GM04504 (cell line): ENCODE data around the gene GGTLC2.
"Not testable (repeated sequence)": the region's sequence is repeated elsewhere in the genome, so short reads cannot be mapped to it uniquely, and the experiment has no call there.

Source experiments
- DNase-seq: peaks from one replicate; pipeline ENCODE4 v3.0.0-alpha.2; 2012; ENCODE audit warnings: low read depth

GGTLC2 gene

GRCh38 chr22:22644314-22644713, at the start of gene GGTLC2:
Gene GGTLC2, plus strand, starts transcription at chr22:22644614. Its CDS starts 1,732 bp downstream, at chr22:22646346.
- DNase-seq: not testable (repeated sequence)

- no peak for DNase-seq
Observed at GRCh38 chr22:22595001-22595835, 49.2 kb upstream of the GGTLC2 start.

GRCh38 chr22:22598144-22598543, 46.3 kb upstream of the GGTLC2 start:
- no peak for DNase-seq

- DNase-seq: no peak
Observed at GRCh38 chr22:22599248-22599647, 45.2 kb upstream of the GGTLC2 start.

- DNase-seq: no peak
Observed at GRCh38 chr22:22600531-22601261, 43.7 kb upstream of the GGTLC2 start.

DNA sequence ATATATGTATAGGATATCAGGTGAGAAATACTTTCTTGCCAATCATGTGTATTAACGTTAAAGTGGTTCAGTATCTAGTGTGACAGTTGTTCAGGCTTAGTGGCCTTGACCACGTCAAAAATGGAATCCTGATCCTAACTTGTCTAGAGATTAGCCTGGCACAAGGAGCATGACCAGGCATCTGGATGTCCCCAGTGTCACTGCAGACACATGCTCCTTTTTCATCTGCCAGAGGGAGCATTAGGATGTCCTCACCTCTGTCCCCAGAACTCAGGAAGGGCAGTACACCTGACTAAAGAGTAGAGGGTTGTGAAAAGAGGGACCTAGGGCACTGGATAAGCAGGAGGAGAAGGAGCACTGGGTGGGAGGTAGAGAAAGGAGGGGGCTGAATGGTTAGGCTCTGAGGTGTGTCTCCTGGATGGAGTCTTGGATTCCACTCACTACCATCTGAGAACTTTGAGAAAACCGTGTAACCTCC, 40.9 kb upstream of the GGTLC2 start:
- DNase-seq: no peak

GRCh38 chr22:22604326-22605073, 39.9 kb upstream of the GGTLC2 start:
- DNase-seq: no peak

DNA sequence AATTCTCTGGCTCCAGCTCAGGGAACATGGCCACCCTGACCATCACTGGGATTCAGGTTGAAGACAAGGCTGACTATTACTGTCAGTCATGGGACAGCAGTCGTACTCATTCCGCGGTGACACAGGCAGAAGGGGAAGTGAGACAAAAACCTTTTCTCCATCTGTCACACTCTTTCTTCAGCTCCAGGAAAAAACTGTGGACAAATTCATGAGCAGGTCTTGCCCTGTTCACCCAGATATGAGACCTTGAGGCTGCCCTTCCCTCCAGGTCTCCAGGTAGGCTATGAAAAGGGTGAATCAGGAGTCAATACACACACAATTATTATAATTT, 39.4 kb upstream of the GGTLC2 start:
- DNase-seq: no peak

DNA sequence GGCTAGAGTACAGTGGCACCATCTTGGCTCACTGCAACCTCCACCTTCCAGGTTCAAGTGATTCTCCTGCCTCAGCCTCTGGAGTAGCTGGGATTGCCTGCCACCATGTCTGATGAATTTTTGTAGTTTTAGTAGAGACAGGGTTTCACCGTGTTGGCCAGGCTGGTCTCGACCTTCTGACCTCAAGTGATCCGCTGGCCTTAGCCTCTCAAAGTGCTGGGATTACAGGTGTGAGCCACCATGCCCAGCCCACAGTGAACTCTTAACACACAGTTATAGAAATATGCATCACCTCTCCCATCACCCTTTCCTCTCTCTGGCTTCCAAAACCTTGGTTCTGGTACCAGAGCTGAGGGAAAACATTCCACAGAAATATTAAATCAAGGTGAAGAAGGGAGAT, 36.4 kb upstream of the GGTLC2 start:
- not testable (repeated sequence) for DNase-seq

DNA sequence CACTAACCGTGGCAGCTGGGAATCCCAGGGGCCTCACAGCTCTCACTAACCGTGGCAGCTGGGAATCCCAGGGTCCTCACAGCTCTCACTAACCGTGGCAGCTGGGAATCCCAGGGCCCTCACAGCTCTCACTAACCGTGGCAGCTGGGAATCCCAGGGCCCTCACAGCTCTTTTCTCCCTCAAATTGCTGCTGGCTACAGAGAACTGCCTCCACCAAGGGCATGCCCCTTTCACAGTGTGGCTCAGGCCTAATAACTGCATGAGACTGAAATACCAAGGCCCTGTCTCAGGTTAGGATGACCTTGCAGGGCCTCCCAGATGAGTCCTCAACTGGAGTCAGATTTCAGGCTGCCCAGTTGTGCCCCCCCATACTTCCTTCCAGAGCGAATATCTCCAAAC, 35.1 kb upstream of the GGTLC2 start:
- DNase-seq: no peak

DNA sequence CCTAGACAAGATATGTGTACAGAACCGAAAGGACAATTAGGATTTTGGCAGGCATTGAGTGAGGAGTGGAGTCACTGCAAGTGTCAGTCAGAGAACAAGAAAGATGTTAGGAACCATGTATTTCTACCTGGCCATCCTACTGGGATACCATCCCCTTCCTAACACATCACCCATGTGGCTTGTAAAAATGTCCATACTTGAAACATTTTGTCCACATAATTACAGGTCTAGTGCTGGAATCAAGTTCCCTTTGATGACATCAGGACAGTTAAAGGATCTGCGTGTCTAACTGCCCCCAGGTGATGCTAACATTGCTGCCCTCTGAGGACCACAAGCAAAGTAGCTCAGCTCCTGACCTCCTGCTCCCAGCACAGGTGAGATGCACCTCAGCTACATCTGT, 31.9 kb upstream of the GGTLC2 start:
- no peak for DNase-seq

GRCh38 chr22:22614065-22614464, 30.3 kb upstream of the GGTLC2 start:
- DNase-seq: no peak

DNA sequence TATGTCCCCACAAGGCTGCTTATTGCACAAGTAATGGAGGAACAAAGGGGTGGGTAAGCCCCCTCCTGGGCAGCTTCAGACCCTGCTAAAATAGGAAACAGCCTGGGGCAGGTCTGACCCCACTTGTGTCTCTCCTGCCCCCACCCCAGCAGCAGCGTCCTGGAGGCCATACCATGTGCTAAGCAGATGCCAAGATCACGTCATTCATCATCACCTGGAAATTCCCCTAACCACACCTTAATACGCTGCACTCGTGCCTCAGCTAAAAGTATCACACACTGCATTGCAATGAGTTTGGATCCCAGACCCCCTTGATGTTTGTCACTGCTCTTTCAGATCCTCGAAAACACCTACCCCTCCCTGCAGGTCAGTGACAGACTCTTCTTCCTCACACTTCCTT, 27.8 kb upstream of the GGTLC2 start:
- DNase-seq: no peak

DNA sequence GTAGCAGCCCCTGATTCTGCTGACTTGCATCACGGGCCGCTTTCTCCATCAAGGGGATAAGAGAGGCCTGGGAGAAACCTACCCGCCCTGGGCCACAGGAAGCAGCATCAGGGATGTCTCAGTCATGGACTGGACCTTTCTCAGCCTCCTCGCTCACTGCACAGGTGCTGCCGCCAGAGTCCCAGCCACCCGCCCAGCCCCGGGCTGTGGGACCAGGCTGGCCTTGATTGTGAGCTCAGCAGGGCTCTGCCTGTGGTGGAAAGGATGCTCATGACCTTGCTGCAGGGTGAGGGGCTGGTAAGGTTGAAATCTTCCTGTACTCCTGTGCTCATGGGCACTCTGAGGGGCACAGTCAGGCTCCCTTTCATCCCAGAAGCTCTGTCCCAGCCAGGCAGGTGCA, 26.0 kb upstream of the GGTLC2 start:
- DNase-seq: no peak

- DNase-seq: no peak
Observed at GRCh38 chr22:22618923-22619322, 25.5 kb upstream of the GGTLC2 start.

- DNase-seq: no peak
Observed at GRCh38 chr22:22619765-22620414, 24.5 kb upstream of the GGTLC2 start.

DNA sequence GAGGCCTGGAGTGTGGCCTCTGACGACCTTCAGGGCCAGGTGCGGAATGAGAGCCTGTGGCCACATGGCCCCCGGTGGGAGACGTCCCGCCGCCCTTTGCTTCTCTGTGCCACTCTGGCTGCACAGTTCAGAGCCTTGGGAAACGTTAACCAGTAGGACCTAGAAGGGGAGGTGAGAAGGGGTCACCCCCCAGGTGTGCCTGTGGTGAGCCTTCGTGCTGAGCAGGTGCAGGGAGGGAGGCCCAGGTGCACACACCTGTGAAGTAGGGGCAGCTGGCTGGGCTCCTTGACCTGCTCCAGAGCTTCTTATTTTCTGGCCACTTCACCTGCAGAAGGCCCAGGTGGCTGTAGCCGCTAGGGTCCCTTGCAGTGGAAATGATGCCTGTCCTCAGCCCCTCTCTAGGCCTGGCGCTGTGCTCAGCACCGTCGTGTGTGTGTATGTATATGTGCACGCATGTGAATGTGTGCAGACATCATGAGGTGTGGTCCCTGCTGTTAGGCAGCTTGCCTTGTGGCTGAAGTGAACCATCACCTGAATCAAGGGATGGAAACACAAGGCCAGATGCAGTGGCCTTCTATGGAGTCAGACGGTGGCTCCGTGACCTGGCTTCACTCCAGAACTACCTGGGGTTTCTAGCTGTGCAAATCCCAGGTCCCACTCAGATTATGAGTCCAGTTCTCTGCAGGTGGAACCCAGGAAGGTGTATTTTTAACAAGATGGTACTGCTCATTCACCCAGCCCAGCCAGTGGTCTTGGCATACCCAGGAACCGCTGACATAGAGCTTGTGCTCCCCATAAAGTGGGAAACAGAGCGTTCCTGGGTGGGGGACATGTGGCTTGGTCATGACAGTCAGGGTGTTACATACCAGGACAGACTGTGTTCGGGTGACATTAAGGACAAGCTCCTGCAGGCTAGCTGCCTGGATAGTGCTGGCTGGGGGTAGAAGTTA, 15.6 kb upstream of the GGTLC2 start:
- DNase-seq: not testable (repeated sequence)

DNA sequence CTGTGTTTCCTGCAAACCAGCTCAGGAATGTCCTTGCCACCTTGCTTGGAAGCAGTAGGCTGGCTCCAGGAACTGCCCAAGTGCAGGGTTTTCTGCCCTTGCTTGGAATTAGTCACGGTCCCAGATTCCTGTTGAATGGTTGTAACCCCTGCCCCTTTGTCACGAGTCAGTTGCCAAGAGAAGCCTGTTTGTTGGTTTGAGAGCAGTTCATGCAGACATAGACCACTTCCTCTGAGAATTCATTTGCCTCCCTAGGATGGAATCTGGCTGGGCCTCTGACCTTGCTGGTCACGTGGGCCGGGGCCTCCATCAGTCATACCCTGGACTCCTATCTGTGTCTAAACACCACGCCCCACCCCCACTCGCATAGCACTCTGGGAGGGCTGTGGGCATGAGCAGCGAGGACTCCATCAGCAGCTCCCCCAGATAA, 13.2 kb upstream of the GGTLC2 start:
- not testable (repeated sequence) for DNase-seq

GRCh38 chr22:22632226-22632625, 12.2 kb upstream of the GGTLC2 start:
- not testable (repeated sequence) for DNase-seq

GRCh38 chr22:22633533-22633932, 10.9 kb upstream of the GGTLC2 start:
- DNase-seq: not testable (repeated sequence)

DNA sequence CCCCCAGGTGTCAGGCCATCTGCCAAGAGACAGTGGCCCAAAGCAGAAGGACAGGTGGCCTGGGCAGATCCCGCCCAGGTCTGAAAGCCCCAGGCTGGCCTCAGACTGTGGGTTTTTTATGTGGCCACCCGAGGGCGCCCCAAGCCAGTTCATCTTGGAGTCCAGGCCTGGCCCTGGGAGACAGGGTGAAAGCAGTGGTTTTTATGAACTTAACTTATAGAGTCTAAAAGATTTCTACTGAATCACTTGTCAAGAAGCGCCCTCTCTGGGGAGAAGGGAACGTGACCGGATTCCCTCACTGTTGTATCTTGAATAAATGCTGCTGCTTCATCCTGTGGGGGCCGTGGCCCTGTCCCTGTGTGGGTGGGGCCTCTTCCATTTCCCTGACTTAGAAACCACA, 8.2 kb upstream of the GGTLC2 start:
- DNase-seq: not testable (repeated sequence)
